AG04450 (cell line): Measurements from ENCODE around the gene UBL7. TPM values are rescaled to one million over a fixed set of nuclear protein-coding genes. Genes with fewer than 3 reads are reported as not detected.

Source experiments
- CTCF ChIA-PET: fragments of 300-600, 350-600 bp; formaldehyde crosslinking; extraction: SDS; loops from one replicate; lab custom pipeline; 2022; ENCODE audit warnings: antibody characterized with exemption, inconsistent platforms; lab: Charles Lee
- POLR2A ChIA-PET: fragments of 350-600 bp; formaldehyde crosslinking; extraction: SDS; loops from one replicate; lab custom pipeline; 2021; ENCODE audit warnings: antibody characterized with exemption, inconsistent platforms; lab: Yijun Ruan, JAX
- DNase-seq: peaks from one replicate; pipeline ENCODE4 v3.0.0-alpha.2; 2011; ENCODE audit warnings: low read depth, low spot score
- H3K27ac ChIP-seq: one replicate; pipeline ENCODE4 v1.5.1; 2012; ENCODE audit warnings: low read depth, low read length, control low read depth
- H3K27me3 ChIP-seq: one replicate; pipeline ENCODE4 v1.6.0; 2012; ENCODE audit warnings: low read length; ENCODE audit not compliant: control insufficient read depth, insufficient read depth
- H3K4me3 ChIP-seq: 2 replicates; pipeline ENCODE4 v1.5.1; 2011; ENCODE audit warnings: mild to moderate bottlenecking, low read depth, low read length, control low read depth
- H3K9me3 ChIP-seq: 2 replicates; pipeline ENCODE4 v1.5.1; 2012; ENCODE audit warnings: low read length; ENCODE audit not compliant: control insufficient read depth, insufficient read depth
- polyA plus RNA-seq: library from polyadenylated mRNA; depleted of rRNA; stranded (reverse); fragments of >200 nt; gene quantifications from 2 replicates; pipeline ENCODE4 v1.2.3, GENCODE V29; 2011
- TF ChIP-seq, protein P1 (sequence below): IDR thresholded peaks from 2 replicates; pipeline ENCODE4 v1.5.1; 2011; ENCODE audit warnings: low read depth, low read length, control low read depth, inconsistent platforms

UBL7 gene
- polyA plus RNA-seq, 1 experiment: 76.6 TPM

DNA sequence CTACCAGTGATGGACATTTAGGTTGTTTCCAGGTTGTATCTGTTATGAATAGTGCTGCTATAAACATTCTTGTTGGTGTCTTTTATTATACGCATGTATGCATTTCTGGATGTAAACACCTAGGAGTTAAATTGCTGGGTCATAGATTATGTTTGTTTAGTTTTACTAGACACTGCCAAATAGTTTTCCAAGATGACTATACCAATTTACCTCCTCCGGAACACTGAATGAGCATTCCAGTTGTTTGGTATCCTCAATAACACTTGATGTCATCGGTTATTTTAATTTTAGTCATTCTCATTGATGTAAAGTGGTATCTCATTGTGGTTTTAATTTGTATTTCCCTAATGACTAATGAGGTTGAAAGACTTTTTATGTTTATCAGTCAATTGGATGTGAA is 43.5 kb upstream of the UBL7 start:
- no peak for DNase-seq
- H3K4me3 ChIP-seq: no peak overlapping the region
- ChIA-PET POLR2A (interaction anchor here (1.0 kb wide), 1 partner anchor 42 kb away, joined by 3 read pairs; no protein-coding TSS in a partner anchor), CTCF (no interaction called here)
- no peaks in the 10 kb centered on the region for H3K9me3 ChIP-seq
- H3K27ac ChIP-seq: no peak overlapping the region
- H3K27me3 ChIP-seq: no peaks in the 10 kb centered on the region
- TF ChIP-seq, protein P1, sequence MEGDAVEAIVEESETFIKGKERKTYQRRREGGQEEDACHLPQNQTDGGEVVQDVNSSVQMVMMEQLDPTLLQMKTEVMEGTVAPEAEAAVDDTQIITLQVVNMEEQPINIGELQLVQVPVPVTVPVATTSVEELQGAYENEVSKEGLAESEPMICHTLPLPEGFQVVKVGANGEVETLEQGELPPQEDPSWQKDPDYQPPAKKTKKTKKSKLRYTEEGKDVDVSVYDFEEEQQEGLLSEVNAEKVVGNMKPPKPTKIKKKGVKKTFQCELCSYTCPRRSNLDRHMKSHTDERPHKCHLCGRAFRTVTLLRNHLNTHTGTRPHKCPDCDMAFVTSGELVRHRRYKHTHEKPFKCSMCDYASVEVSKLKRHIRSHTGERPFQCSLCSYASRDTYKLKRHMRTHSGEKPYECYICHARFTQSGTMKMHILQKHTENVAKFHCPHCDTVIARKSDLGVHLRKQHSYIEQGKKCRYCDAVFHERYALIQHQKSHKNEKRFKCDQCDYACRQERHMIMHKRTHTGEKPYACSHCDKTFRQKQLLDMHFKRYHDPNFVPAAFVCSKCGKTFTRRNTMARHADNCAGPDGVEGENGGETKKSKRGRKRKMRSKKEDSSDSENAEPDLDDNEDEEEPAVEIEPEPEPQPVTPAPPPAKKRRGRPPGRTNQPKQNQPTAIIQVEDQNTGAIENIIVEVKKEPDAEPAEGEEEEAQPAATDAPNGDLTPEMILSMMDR: no peak

- POLR2A ChIA-PET: interaction anchor here (0.5 kb wide), 1 partner anchor 93 kb away, joined by 3 read pairs; no protein-coding TSS in a partner anchor
Observed at GRCh38 chr15:74502301-74502700, 41.3 kb upstream of the UBL7 start.

DNA sequence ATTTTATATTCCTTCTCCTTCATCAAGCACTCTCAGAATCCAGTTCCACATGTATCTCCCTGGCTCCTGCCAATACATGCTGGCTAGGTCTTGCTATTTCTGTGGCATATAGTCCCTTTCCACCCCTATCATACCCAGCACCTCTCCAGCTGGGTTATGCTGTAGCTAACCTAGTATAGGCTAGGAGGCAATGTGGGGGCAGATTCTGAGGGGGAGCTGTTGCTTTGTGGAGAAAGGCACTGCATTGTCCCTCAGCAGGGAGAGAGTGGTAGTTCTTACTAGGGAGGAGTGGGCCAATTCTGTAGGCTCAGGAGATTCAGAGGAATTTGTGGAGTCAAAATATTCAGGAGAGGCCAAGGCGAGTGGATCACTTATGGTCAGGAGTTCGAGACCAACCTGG is 39.4 kb upstream of the UBL7 start:
- no peaks in the 10 kb centered on the region for H3K9me3 ChIP-seq
- ChIA-PET CTCF (no interaction called here), POLR2A (no interaction called here)
- DNase-seq: no peak
- H3K4me3 ChIP-seq: no peak overlapping the region
- TF ChIP-seq, protein P1: no peak
- H3K27me3 ChIP-seq: no peaks in the 10 kb centered on the region
- H3K27ac ChIP-seq: no peak overlapping the region

More at GRCh38 chr15:74502301-74502700, 41.3 kb upstream of the UBL7 start:
- CTCF ChIA-PET: no interaction called here
- Histone ChIP-seq H3K27ac (no peak overlapping the region), H3K9me3 (no peaks in the 10 kb centered on the region), H3K4me3 (no peak overlapping the region), H3K27me3 (no peaks in the 10 kb centered on the region)
- DNase-seq: no peak
- TF ChIP-seq, protein P1: no peak

- Histone ChIP-seq H3K27ac (no peak overlapping the region), H3K9me3 (no peaks in the 10 kb centered on the region), H3K27me3 (no peaks in the 10 kb centered on the region), H3K4me3 (no peak overlapping the region)
- TF ChIP-seq, protein P1: no peak
- POLR2A ChIA-PET: no interaction called here
- CTCF ChIA-PET: no interaction called here
- no peak for DNase-seq
Observed at GRCh38 chr15:74499366-74499765, 38.4 kb upstream of the UBL7 start.

GRCh38 chr15:74497584-74497983 is 36.6 kb upstream of the UBL7 start:
- ChIA-PET POLR2A (no interaction called here), CTCF (no interaction called here)
- TF ChIP-seq, protein P1: no peak

More at GRCh38 chr15:74497584-74497983, 36.6 kb upstream of the UBL7 start:
- Histone ChIP-seq H3K27me3 (no peaks in the 10 kb centered on the region), H3K27ac (no peak overlapping the region), H3K9me3 (no peaks in the 10 kb centered on the region), H3K4me3 (no peak overlapping the region)
- no peak for DNase-seq
